ENCODE data around the gene ARSG. TPM values are rescaled to one million over a fixed set of nuclear protein-coding genes. Genes with fewer than 3 reads are reported as not detected.

The ARSG gene
- total and polyA plus RNA-seq, 2 donors (not counting 1 experiment from before 2014, with no cell fraction given) = 5.5 to 18.4 TPM

DNA sequence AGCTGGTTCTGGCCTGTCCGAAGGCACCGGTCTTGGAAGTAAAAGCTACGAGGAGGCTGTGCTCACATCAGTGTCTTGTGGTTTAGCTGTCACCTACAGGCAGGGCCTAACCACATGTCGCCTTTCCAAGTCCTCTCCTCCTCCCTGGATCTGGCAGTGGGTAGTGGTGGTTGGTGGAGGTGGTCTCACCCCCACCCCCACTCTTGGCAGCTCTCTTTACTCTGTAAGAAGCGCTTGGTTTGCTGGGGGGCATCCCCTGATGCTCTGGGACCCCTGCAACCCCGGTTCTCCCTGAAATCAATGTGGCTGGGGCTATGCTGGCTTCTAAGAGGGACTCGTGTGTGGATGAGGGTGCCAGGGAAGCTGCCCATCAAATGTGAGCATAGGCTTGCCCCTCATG, 97.7 kb downstream of the ARSG start:
- Histone ChIP-seq H4K20me1 (ENCODE audit: control insufficient read depth, insufficient read depth, low read length, poor library complexity, severe bottlenecking) (no peaks in the 10 kb centered on the region), H3K4me3 (ENCODE audit: control extremely low read depth in 1 of 5, extremely low read depth in 1 of 5, insufficient read depth in 1 of 5, low read depth in 2 of 5, low read length in 4 of 5) (no peak overlapping the region), H3K36me3 (replicated peaks in 1 of 2; ENCODE audit: control extremely low read depth in 1 of 2, control insufficient read depth in 1 of 2, extremely low read depth in 1 of 2, insufficient read depth in 2 of 2, low read length in 1 of 2) (no peaks in the 10 kb centered on the region), H3K27me3 (replicated peaks in 1 of 4; ENCODE audit: control extremely low read depth in 1 of 4, control insufficient read depth in 3 of 4, insufficient read depth in 4 of 4, low read length in 3 of 4) (no peaks in the 10 kb centered on the region), H3K9me3 (ENCODE audit: control extremely low read depth in 1 of 3, control insufficient read depth in 2 of 3, insufficient read depth in 1 of 3, low read length in 2 of 3) (peaks cover 0 to under 1% (median 0%) of the 10 kb centered on the region in 3 donors), H3K9ac (ENCODE audit: low read length) (no peak overlapping the region), H3K27ac (ENCODE audit: low read length in 2 of 2) (no peak overlapping the region), H3K79me2 (ENCODE audit: control insufficient read depth, insufficient read depth, low read length) (no peaks in the 10 kb centered on the region), H2AFZ (ENCODE audit: insufficient read depth, low read depth, low read length, poor library complexity, severe bottlenecking) (no peak overlapping the region), H3K4me1 (ENCODE audit: control insufficient read depth in 2 of 2, insufficient read depth in 2 of 2, low read length in 2 of 2) (no peaks in the 10 kb centered on the region), H3K4me2 (replicated peaks; ENCODE audit: low read depth, low read length, poor library complexity, severe bottlenecking) (no peak overlapping the region)
- Mint-ChIP-seq H3K4me1 (no peaks in the 10 kb centered on the region), H3K9me3 (ENCODE audit: insufficient read depth) (no peaks in the 10 kb centered on the region), H3K4me3 (no peak overlapping the region), H3K27me3 (peaks cover 5% of the 10 kb centered on the region), H3K27ac (no peak overlapping the region)
- ATAC-seq (ENCODE audit: low read depth) (no peak), DNase-seq (no peak)
- TF ChIP-seq CTCF (IDR thresholded peaks at IDR 0.05) = no peak
- TF ChIP-seq EZH2 (IDR thresholded peaks at IDR 0.05; ENCODE audit: borderline replicate concordance, insufficient read depth, low read depth, low read length, poor library complexity, severe bottlenecking) = no peak
- WGBS (ENCODE audit: insufficient coverage) = 61% methylated on average over 5 of the region's 7 CpGs
- intact Hi-C loops (cut with micrococcal nuclease) = no loop called here
- CTCF ChIA-PET = interaction anchor here (1.6 to 2.4 kb wide), 2 partner anchors 8 to 10 kb away, joined by 4 to 9 read pairs; no protein-coding TSS in a partner anchor
- POLR2A ChIA-PET = interaction anchor here (0.6 kb wide), 1 partner anchor 8 kb away, joined by 6 read pairs; no protein-coding TSS in a partner anchor

- ATAC-seq (ENCODE audit: low read depth) (no peak), DNase-seq (no peak)
- no peak overlapping the region for H3K9ac ChIP-seq (ENCODE audit: low read length)
- no peaks in the 10 kb centered on the region for H3K36me3 ChIP-seq (replicated peaks in 1 of 2; ENCODE audit: control extremely low read depth in 1 of 2, control insufficient read depth in 1 of 2, extremely low read depth in 1 of 2, insufficient read depth in 2 of 2, low read length in 1 of 2)
- no peak overlapping the region for H3K27ac Mint-ChIP-seq
- H3K79me2 ChIP-seq (ENCODE audit: control insufficient read depth, insufficient read depth, low read length) = no peaks in the 10 kb centered on the region
- H3K4me1 ChIP-seq (ENCODE audit: control insufficient read depth in 2 of 2, insufficient read depth in 2 of 2, low read length in 2 of 2) = no peaks in the 10 kb centered on the region
- no peaks in the 10 kb centered on the region for H3K4me1 Mint-ChIP-seq
- H3K4me3 ChIP-seq (ENCODE audit: control extremely low read depth in 1 of 5, extremely low read depth in 1 of 5, insufficient read depth in 1 of 5, low read depth in 2 of 5, low read length in 4 of 5) = no peak overlapping the region
- TF ChIP-seq CTCF (IDR thresholded peaks at IDR 0.05) (no peak), EZH2 (IDR thresholded peaks at IDR 0.05; ENCODE audit: borderline replicate concordance, insufficient read depth, low read depth, low read length, poor library complexity, severe bottlenecking) (no peak)
- ChIA-PET POLR2A (no interaction called here), CTCF (no interaction called here)
- H3K9me3 Mint-ChIP-seq (ENCODE audit: insufficient read depth) = no peaks in the 10 kb centered on the region
- H3K4me2 ChIP-seq (replicated peaks; ENCODE audit: low read depth, low read length, poor library complexity, severe bottlenecking) = no peak overlapping the region
- H3K27me3 Mint-ChIP-seq = no peaks in the 10 kb centered on the region
- no peaks in the 10 kb centered on the region for H4K20me1 ChIP-seq (ENCODE audit: control insufficient read depth, insufficient read depth, low read length, poor library complexity, severe bottlenecking)
- H3K9me3 ChIP-seq (ENCODE audit: control extremely low read depth in 1 of 3, control insufficient read depth in 2 of 3, insufficient read depth in 1 of 3, low read length in 2 of 3) = peaks cover 0 to 16% (median 7%) of the 10 kb centered on the region in 3 donors
- H3K4me3 Mint-ChIP-seq = no peak overlapping the region
- no peaks in the 10 kb centered on the region for H3K27me3 ChIP-seq (replicated peaks in 1 of 4; ENCODE audit: control extremely low read depth in 1 of 4, control insufficient read depth in 3 of 4, insufficient read depth in 4 of 4, low read length in 3 of 4)
- intact Hi-C loops (cut with micrococcal nuclease) = no loop called here
- no peak overlapping the region for H2AFZ ChIP-seq (ENCODE audit: insufficient read depth, low read depth, low read length, poor library complexity, severe bottlenecking)
- WGBS (ENCODE audit: insufficient coverage) = 94% methylated on average over 8 of the region's 11 CpGs
- H3K27ac ChIP-seq (ENCODE audit: low read length in 2 of 2) = no peak overlapping the region
Measured at GRCh38 chr17:68390888-68391545, 99.7 kb downstream of the ARSG start.

Measured in B cell (primary cell).